Sigmoid colon (tissue), 4 donors: ENCODE results near the gene SCAF11.

ENCODE experiments used
- CTCF ChIP-seq, 4 experiments: fragments of 450-650 bp in 3 of 4; fragments of 200-600 bp in 1 of 4; IDR thresholded peaks; one replicate each; pipeline ENCODE4 v1.5.1; 2016 to 2019; ENCODE audit warnings: antibody characterized with exemption in 4 of 4, mild to moderate bottlenecking in 3 of 4, moderate library complexity in 2 of 4
- POLR2A ChIP-seq, 2 donors: fragments of 450-650 bp; IDR thresholded peaks; one replicate each; pipeline ENCODE4 v1.6.1; 2016; ENCODE audit warnings: antibody characterized with exemption in 2 of 2, mild to moderate bottlenecking in 2 of 2, moderate library complexity in 2 of 2
- POLR2AphosphoS5 ChIP-seq, 4 donors: sonication (generic); formaldehyde crosslinking; IDR thresholded peaks; one replicate each; pipeline ENCODE4 v1.6.1; 2017; ENCODE audit warnings: antibody characterized with exemption in 4 of 4

DNA sequence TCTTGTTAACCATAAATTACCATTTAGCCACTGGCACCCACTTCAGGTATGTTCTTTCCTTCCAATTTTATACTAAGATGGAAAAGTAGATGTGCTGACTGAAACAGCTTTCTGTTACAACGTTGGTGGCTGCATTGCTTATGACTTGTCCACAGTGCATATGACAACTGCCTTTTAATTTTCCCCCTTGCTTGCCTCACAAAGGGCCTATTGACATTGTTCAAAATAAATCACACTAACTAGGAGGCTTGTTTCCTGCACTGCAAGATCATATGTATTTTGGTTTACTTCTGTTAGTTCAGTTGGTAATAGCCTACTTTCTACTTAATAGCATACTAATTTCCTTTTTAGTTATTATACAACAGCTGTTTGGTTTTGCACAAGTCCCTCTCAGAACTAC lies 55.4 kb downstream of the SCAF11 start:
- no peak for TF ChIP-seq CTCF (IDR thresholded peaks at IDR 0.05)
- no peak for TF ChIP-seq POLR2A (IDR thresholded peaks at IDR 0.05)
- TF ChIP-seq POLR2AphosphoS5 (IDR thresholded peaks at IDR 0.05): no peak
